HuH-7 (cell line): ENCODE measurements around the gene PLEKHG4.

ENCODE experiments used
- DNase-seq: peaks from one replicate; pipeline ENCODE4 v3.0.0; 2011; ENCODE audit warnings: low spot score

Gene PLEKHG4

DNA sequence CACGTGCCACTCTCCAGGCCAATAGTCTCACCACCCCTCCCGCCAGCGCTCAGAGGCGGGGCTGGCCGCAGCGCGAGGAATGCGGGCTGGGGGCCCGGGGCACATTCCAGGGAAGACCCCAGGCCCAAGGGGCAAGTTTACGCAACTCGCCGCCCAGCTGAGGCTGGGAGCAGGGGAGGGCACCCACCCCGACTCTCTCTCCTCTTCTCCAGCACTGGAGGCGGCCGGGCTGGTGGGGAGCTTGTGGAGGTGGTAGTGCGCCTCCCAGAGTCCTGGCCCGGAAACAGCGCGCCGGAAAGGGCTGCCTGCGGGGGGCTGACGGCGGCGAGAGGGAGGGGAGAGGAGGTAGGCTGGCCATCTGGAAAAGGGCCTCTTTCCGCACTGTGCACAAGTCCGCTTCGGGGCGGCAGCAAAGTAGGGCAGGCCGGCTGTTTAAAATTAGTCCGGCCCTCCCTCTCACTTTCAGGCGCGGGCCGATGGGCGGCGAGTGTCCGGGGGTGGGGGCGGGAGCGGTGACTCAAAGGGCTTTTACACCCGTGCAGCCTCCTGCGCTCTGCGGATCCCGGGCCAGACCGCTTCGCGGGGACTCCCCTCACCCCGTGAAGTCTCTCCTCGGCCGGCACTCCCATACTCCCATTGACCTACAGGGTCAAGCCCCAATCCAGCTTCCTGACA is 33.1 kb upstream of the PLEKHG4 start:
- peak; percentile 72 for DNase-seq

DNA sequence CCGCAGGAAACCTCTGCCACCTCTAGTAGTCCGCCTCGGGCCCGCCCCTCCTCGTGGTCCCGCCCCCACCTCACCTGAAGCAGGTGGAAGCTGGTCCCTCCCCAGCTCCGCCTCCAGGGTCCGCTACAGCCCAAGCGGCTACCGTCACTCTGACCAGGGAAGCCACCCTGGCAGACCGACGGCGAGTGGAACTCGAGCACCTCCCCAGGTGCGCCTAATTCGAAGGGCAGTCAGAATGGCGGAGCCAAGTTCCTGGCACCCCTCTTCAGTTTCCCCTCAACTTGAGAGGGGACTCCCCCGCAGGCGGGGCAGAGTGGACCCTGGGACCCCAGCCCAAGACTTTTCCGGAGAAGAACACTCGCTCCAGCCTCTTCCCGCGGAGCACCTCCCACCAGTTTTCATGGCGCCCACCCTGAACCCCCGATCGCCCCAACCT is 32.6 kb upstream of the PLEKHG4 start:
- peak; percentile 65 for DNase-seq

DNA sequence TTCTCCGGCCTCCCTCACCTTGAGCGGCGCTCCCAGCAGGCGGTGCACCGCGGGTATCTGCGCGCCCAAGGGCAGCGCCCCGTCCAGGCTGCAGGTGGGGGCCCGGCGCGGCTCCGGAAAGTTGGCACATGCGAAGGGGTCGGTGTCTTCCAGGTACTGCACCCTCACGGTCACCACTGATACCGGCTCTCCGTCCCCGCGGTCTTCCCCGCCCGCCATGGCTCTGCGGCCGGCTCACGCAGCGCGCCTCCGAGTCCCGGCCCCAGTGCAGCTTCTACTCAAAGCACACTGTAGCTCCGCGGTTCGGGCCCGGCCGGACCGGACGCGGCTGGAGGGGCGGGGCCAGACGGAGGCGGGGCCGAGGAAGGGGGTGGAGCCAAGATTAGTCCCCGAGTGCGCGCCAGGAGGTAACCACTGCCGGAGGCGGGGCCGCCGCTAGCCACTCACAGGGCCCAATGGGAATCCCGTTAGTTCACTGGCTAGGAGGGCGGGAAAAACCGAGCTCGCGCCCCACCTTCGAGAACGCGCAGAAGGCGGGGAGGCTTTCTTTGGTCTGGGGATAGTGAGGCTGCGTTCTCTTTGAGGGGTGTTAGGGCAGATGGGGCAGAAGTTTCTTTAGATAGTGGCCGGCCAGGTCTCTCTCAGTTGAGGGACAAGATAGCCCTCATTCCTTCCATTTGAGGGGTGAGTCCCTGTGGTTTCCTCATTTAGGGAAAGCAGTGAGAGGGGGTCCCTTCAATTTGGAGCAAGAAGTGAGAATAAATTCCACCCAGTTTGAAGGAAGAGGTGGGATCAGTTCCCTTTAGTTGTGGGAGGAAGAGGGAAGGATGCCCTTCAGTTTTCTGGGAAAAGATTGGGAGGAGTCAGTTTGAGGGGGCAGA is 31.9 kb upstream of the PLEKHG4 start, which contains the start of gene FHOD1:
Gene FHOD1 (minus strand): TSS at position 290 of the 881 bp plus-strand sequence. CDS start 71 bp downstream, at position 219.
- peak; percentile 93 for DNase-seq

DNA sequence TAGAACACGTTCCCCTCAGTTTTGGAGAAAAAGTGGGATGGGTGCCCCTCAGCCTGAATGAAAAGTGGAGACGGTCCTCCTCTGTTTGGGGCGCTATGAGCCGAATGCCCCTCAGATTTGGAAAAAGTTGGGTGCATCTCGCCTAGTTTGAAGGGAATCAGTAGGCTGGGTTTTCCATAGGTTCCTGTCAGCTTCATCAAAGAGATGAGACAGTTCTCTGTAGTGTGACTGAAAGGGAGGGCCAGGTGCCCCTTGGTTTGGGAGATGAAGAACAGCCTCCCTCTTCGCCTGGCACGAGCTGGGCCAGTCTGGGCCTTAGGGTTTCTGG is 31.3 kb upstream of the PLEKHG4 start:
- DNase-seq: no peak

DNA sequence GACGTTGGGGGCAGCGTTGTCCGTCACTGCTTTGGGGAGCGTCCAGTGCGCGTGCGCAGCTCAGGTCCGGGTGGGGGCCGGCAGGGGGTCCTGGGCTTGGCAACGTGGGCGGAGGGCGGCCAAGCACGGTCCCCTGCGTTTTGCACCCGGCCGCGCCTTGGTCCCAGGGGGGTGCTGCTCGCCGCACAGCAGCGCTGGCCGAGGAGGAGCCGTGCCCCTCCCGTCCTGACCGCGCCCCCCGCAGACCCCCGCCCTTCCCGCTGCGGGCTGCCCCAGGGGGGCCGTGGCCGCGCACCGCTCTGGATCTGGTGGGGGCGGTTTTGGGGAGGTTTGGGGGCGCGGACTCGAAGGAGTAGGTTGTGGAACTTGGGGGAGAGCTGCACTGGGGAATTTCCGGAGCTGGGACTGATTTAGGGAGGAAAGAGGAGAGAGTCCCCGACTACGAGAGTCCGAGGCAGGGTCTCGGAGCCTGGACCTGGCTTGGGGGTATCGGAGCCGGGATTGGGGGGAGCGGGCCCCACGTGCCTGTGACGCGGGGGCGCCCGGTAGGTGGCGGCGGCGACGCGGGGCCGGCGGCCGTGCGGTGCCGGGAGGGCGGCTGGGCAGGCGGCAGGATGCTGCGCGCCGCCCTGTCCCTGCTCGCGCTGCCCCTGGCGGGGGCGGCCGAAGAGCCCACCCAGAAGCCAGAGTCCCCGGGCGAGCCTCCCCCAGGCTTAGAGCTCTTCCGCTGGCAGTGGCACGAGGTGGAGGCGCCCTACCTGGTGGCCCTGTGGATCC is 30.7 kb upstream of the PLEKHG4 start, which contains the start of gene SLC9A5:
Gene SLC9A5 (plus strand): TSS at position 579 of the 777 bp plus-strand sequence. CDS start 36 bp downstream, at position 615.
- peak; percentile 39 for DNase-seq

DNA sequence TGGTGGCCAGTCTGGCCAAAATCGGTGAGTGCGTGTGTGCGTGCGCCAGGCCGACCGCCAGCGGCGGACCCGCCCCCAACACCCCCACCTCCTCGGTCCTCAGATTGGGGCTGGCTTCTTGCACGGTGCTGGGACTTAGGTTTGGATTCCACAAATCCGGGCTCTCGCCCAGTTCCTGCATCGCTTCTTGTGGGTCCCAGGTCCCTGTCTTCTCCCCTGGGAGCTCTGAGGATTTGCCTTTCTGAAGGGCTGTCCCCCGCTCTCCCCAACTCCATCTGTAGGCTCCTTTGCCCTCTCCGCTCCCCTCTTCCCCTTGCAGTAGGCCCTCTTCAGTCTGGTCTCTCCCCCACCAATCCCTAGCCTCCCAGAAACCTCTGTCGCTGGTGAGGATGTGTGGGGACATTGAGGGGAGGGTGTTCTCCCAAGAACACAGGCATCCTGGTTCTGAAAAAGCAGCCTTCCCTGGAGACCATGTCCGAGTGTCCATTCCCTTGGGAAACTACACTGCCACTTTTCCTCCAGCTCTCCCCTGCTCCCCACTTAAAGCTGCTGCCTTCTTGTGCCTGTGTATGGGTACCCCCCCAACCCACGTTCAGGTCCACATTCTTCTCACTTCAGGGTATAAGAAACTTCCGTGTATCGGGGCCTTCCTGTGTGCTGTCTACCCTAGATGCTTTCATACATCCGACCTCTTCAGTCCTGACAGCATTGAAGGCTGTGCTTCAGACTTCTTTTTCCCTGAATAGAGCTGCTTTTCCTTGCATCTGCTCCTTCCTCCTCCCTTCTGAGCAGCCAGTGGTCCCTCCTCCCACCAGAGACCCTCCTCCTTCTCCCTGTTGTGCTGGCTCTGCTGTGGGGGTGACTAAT is 29.9 kb upstream of the PLEKHG4 start:
- no peak for DNase-seq

DNA sequence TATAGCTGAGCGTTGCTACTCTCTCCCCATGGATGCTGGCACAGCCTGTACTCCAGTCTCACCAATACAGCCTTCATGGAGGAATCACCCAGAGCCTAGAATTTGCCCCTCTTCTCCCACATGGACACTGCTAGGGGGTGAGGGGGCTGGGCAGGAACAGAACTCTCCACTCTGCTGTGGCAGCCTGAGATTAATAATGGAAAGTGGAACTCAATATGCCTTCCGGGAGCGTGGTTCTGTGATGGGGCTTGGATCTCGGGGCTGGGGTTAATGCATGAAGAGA is 29.3 kb upstream of the PLEKHG4 start:
- no peak for DNase-seq

DNA sequence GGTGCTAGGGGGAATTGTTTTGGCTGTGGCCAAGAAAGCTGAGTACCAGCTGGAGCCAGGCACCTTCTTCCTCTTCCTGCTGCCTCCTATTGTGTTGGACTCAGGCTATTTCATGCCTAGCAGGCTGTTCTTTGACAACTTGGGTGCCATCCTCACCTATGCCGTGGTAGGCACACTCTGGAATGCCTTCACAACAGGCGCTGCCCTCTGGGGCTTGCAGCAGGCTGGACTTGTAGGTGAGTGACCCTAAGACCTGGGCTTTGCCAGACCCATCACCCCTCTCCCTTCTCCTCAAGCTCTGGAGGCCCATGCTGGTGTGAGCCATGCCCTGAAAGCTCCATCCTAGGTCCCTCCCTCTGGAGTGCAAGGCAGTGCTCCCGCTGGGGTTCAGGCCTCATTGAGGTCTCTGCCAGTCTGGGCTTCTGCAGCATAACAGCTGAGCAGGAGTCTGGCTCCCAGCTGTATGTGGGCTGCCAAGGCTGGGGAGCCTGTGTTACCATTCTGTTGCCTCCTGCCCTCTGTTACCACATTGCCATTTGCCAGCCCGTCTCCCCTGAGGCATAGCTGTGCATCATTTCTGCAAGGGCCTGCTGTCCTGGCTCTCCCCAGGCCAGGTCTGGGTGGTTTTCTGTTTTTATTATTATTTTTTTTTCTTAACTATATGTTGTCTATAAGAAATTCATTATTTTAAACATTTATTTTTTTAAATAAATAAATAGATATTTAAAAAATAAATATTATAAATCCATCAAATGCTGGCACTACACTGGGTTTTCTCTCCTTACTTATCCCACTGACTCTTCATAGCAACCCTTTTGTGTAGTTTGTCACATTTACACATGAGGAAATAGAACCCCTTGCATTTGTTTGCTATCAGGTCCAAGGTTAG is 26.5 kb upstream of the PLEKHG4 start:
- no peak for DNase-seq

DNA sequence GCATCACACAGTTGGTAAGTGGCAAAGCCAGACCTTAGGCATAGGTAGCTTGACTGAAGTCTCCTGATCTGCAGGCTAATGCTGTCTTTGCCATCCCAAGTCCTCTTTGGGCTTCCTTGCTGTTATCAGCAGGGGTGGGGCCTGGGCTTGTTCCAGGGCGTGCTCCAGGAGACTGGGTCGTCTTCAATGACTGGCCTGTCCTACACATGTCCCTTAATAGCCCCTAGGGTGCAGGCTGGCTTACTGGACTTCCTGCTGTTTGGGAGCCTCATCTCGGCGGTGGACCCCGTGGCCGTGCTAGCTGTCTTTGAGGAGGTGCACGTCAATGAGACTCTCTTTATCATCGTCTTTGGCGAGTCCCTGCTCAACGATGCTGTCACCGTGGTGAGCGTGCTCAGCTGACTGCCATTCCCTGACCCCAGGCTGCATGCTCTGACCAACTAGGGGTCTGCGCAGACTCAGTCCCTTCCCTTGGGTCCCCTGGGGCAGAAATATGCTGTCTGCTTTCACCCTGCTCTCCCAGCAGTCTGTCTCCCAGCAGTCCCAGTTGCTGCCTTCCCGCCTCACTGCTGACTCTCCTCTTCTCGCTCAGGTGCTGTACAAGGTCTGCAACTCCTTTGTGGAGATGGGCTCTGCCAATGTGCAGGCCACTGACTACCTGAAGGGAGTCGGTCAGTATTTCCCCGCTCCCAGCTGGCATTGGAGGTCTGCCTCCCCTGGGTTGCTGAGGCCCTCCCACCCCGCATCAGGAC is 24.4 kb upstream of the PLEKHG4 start:
- DNase-seq: no peak

DNA sequence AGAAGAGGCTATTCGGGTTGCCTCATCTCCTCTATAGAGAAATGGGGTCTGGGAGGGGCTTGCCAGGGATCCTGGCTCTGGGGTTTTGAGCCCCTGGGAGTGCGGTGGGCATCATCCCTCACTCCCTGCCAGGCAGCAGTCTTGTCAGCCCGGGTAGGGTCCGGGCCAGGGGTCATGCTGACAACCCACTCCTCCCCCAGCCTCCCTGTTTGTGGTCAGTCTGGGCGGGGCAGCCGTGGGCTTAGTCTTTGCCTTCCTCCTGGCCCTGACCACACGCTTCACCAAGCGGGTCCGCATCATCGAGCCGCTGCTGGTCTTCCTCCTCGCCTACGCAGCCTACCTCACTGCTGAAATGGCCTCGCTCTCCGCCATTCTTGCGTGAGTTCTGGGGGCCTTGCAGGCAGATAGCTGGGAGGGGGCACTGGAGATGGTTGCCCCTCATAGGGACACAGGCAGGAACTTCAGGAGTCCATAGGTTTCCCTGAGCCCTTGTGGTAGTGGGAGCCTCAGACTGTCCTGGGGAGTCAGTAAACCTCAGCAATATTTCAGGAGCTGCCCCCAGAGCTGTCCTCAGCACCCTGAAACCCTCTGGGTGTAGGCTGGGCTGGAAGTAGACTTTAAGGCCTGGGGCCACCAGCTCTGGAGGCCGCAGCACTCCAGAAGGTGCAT is 23.6 kb upstream of the PLEKHG4 start:
- no peak for DNase-seq

DNA sequence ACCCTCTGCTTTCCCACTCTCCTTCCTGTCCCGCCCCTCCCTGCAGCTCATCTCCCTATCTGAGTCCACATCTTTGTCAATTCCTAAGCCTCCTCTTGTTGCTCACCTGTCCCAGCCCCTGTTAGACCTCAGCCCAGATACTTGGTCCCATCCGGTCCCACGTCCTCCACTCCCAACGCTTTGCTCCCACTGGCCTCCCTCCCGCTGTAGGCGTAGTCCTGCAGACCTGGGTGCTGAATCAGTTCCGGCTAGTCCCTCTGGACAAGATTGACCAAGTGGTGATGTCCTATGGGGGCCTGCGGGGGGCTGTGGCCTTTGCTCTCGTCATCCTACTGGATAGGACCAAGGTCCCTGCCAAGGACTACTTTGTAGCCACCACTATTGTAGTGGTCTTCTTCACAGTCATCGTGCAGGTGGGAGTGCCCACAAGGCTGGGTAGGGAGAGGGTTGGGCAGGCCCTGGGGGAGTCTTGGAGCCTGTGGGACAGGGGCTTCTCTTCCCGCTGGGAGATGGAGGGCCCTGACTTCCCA is 22.6 kb upstream of the PLEKHG4 start:
- no peak for DNase-seq

DNA sequence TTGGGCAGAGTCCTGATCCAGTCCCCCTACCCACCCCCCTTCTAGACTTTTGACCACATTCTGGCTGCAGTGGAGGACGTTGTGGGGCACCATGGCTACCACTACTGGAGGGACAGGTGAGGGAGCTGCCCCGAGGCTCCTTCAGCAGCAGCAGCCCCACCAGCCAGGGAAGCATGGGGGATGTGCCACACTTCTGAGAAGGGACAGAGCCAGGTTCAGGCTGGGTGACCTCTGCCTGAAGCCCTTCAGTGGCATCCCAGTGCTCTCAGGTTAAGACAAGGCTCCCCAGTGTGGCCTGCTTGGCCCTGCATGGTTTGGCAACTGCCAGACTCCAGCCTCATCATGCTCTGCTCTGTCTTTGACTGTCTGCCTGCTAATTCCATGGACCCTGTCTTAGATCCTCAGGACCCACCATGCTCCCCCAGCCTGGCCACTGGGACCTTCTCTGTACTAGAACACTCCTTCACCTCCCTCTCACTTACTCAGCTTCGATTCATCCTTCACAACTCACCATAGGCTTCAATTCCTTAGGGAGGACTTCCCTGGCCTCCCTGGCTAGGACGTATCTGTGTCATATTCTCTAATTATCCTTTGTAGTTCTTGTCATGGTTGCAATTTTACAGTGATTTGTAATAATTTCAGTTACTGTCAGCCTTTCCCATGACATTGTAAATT is 21.7 kb upstream of the PLEKHG4 start:
- no peak for DNase-seq

DNA sequence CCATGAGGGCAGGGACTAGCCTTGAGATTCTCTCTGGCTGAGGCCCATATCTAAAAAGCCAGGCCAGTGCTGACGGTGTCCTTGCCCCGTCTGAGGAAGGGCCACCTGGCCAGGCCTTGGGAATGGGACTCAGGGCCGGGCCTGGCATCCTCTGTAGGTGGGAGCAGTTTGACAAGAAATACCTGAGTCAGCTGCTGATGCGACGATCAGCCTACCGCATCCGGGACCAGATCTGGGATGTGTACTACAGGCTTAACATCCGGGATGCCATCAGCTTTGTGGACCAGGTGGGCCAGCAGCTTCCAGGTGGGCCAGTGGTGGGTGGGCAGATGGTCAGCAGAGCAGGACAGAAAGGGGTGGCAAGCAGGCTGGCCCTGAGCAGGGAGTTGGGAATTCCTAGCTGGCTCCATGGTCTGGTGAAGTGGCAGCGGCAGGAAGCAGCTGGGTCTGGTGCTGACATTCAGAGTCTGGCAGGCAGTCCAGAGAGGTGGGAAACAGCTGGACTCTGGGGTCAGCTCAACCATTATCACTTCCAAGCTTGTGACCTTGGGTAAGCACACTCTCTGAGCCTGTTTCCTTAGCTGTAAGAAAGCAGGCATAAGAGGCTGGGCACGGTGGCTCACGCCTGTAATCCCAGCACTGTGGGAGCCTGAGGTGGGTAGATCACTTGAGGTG is 21.0 kb upstream of the PLEKHG4 start:
- no peak for DNase-seq

DNA sequence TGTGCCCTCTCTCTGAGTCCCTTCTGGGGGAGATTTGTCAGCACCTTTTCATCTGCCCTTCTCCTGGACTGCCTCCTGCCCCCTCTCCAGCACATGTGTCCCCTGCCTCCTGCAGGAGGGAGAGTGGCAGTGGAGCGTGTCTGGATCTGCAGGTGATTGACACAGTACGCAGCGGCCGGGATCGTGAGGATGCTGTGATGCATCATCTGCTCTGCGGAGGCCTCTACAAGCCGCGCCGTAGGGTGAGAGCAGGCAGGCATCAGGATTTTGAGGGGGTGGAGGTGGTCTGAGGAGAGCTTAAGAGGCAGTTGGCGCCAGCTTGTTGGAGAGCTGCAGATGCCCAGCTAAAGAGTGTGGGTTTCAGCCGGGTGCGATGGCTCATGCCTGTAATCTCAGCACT is 19.6 kb upstream of the PLEKHG4 start:
- DNase-seq: no peak

DNA sequence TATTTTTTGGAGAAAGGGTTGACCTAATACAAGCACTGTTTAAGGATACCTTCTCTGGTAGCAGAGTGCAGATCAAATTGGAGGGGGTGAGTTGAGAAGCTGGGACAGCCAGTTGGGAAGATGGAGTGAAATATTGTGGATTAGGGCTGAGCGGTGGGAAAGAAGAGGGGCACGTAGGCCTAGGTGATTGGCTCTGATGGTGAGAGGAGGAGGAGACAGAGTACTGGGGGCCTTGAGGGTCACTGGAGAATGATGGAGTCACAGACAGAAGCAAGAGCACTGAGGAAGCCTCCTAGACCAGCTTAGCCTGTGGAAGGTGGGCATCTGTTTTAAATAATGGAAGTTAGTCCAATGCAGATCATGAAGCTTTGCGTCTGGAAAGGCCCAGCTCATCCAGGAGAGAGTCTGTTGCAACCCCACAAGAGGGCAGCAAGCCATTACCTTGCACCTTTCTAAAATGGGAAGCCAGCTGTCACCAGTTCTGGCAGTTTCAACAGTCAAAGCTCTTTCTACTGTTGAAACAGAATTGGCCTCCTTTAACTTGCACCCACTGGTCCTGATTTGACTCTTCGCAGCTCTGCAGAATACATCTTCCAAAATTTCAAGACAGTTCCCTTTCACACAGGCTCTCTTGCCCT is 18.8 kb upstream of the PLEKHG4 start:
- DNase-seq: no peak

DNA sequence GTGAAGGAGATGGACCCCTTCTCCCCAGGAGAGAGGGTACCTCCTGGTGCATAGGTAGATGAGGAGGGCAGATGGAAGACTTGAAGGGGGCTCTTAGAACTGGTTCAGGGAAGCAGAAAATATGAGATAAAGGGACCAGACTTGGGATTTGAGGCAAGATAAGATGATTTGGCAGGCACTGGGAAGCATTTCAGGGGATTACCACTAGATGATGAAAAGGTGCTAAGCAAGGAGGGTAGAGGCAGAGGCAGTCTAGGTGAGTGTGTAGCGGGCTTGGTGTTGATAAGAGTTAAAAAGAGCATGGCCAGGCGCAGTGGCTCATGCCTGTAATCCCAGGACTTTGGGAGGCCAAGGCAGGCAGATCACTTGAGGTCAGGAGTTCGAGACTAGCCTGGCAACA is 16.1 kb upstream of the PLEKHG4 start:
- DNase-seq: no peak

DNA sequence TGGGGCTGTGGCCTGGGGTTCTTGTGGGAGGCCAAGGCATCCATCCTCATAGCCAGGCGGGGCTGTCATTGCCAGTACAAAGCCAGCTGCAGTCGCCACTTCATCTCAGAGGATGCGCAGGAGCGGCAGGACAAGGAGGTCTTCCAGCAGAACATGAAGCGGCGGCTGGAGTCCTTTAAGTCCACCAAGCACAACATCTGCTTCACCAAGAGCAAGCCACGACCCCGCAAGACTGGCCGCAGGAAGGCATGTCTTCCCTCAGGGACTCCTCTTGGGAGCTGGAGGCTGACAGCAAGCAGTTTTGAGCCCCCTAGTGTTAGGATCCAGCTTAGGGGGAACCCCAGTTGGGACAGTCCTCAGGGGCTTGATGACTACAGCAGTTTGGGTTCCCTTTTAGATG is 15.1 kb upstream of the PLEKHG4 start:
- DNase-seq: no peak

DNA sequence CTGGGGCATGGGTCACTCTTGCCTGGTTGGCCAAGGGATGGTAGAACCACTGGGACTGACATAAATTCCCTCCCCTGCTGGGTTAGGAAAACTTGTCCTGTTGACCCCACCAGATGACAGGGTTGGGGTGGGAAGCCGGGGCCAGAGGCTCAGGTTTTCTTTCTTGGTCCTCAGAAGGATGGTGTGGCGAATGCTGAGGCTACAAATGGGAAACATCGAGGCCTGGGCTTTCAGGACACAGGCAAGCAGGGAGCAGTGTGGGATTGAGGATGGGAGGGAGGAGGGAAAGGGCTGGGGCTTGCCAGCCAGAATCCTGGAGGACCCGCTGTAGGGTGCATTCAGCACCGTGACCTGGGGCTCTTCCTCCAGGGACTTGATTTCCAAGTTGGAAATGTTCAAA is 14.5 kb upstream of the PLEKHG4 start:
- DNase-seq: no peak
